Measurements from ENCODE around the gene RAPGEF1.

RAPGEF1 gene

GRCh38 chr9:131747352-131747751, 7.5 kb upstream of the RAPGEF1 start:
- no peak for DNase-seq (ENCODE audit: low read depth)

- DNase-seq (ENCODE audit: low read depth) = no peak
Measured at GRCh38 chr9:131745610-131746009, 5.7 kb upstream of the RAPGEF1 start.

GRCh38 chr9:131744720-131745201, 4.9 kb upstream of the RAPGEF1 start:
- no peak for DNase-seq (ENCODE audit: low read depth)

GRCh38 chr9:131744171-131744719, 4.4 kb upstream of the RAPGEF1 start:
- DNase-seq (ENCODE audit: low read depth) = no peak

- DNase-seq (ENCODE audit: low read depth) = no peak
Measured at GRCh38 chr9:131743501-131743900, 3.6 kb upstream of the RAPGEF1 start.

- DNase-seq (ENCODE audit: low read depth) = no peak
Measured at GRCh38 chr9:131743096-131743495, 3.2 kb upstream of the RAPGEF1 start.

- no peak for DNase-seq (ENCODE audit: low read depth)
Measured at GRCh38 chr9:131740898-131741297, 1.0 kb upstream of the RAPGEF1 start.

- no peak for DNase-seq (ENCODE audit: low read depth)
Measured at GRCh38 chr9:131739133-131739958, 530 bp downstream of the RAPGEF1 start.

- no peak for DNase-seq (ENCODE audit: low read depth)
Measured at GRCh38 chr9:131738293-131739132, 1.4 kb downstream of the RAPGEF1 start.

GRCh38 chr9:131737426-131737825, 2.5 kb downstream of the RAPGEF1 start:
- DNase-seq (ENCODE audit: low read depth) = no peak

GRCh38 chr9:131736431-131736830, 3.4 kb downstream of the RAPGEF1 start:
- DNase-seq (ENCODE audit: low read depth) = no peak

GRCh38 chr9:131735238-131736128, 4.4 kb downstream of the RAPGEF1 start:
- DNase-seq (ENCODE audit: low read depth) = no peak

GRCh38 chr9:131734781-131735180, 5.1 kb downstream of the RAPGEF1 start:
- DNase-seq (ENCODE audit: low read depth) = no peak

GRCh38 chr9:131734165-131734610, 5.7 kb downstream of the RAPGEF1 start:
- DNase-seq (ENCODE audit: low read depth) = no peak

GRCh38 chr9:131733541-131734061, 6.3 kb downstream of the RAPGEF1 start:
- DNase-seq (ENCODE audit: low read depth) = no peak

- DNase-seq (ENCODE audit: low read depth) = no peak
Measured at GRCh38 chr9:131732636-131733289, 7.1 kb downstream of the RAPGEF1 start.

- DNase-seq (ENCODE audit: low read depth) = no peak
Measured at GRCh38 chr9:131732061-131732526, 7.8 kb downstream of the RAPGEF1 start.

- DNase-seq (ENCODE audit: low read depth) = no peak
Measured at GRCh38 chr9:131731644-131732043, 8.2 kb downstream of the RAPGEF1 start.

- DNase-seq (ENCODE audit: low read depth) = no peak
Measured at GRCh38 chr9:131731237-131731636, 8.6 kb downstream of the RAPGEF1 start.

GRCh38 chr9:131728961-131729360, 10.9 kb downstream of the RAPGEF1 start:
- DNase-seq (ENCODE audit: low read depth) = peak; percentile 60

GRCh38 chr9:131728546-131728910, 11.3 kb downstream of the RAPGEF1 start:
- no peak for DNase-seq (ENCODE audit: low read depth)

Measured in stimulated activated CD8-positive, alpha-beta memory T cell treated with anti-CD3 and anti-CD28 coated beads, Interleukin-4, amount 100 ng/mL, for 24 hours (primary cell).